NCI-H2196 treated with DMSO at 0.1 percent for 48 hours (cell line): ENCODE measurements around the gene USP7.

Source experiments
- DNase-seq: peaks from one replicate; lab custom pipeline; 2025; ENCODE audit not compliant: unreplicated experiment; lab: John Stamatoyannopoulos, UW

USP7 gene

DNA sequence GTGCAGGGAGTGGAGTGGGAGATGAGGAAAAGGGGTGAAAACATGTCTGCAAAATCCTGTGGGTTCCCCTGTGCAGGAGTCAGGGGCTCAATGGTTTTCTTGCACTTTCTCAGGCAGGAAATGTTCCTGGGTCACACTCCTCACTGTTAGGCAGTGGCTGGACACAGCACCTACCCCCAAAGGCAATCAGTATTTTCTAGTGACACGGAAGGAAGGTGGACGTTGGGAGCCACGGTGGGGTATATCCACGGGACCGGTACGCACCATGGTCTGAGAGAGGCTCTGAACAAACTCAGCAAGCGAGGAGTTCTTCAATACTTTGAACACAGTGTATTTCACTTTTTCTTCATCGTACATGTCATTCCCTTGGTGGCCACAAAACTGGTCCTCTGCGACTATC lies 60.7 kb downstream of the USP7 start:
- no peak for DNase-seq

DNA sequence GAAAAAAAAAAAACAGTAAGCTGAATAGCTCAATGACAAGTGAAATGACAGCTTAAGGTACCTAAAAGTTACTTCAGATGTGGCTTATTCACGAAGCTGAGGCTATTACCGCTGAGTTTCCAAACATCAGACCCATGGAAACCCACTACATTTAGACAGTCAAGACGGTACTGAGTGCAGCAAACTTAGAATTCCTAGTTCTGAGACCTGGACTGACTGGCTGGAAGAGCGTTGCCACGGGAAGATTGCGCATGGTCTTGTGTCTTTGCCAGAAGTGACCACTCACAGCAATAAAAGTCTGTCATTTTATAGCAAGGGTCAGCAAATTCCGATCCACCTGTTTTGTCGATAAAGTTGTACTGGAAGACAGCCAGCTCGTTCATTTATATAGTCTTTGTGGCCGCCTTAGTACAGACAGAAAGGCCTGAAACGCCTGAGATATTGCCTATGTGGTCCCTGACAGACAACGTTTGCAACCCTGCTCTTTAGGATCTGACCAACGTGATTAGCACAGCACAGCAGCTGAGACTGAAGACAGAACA lies 62.3 kb downstream of the USP7 start:
- DNase-seq: no peak

DNA sequence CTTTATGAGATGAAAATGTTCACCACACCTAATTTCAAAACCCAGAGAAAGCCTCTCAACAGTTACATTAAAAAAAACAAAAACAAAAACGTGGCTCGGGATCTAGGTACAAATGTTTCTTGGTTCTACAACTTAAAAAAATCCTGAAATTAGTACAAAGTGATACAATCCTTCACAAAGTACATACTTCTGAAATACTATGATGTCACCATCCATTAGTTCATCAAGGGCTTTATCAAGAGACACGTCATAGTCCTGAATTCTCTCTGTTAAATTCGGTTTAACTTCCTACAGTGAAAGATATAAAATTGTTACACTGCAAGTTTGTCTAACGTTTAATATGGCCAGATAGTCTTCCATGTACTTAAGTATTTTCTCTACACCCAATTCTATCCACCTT lies 63.4 kb downstream of the USP7 start:
- no peak for DNase-seq

DNA sequence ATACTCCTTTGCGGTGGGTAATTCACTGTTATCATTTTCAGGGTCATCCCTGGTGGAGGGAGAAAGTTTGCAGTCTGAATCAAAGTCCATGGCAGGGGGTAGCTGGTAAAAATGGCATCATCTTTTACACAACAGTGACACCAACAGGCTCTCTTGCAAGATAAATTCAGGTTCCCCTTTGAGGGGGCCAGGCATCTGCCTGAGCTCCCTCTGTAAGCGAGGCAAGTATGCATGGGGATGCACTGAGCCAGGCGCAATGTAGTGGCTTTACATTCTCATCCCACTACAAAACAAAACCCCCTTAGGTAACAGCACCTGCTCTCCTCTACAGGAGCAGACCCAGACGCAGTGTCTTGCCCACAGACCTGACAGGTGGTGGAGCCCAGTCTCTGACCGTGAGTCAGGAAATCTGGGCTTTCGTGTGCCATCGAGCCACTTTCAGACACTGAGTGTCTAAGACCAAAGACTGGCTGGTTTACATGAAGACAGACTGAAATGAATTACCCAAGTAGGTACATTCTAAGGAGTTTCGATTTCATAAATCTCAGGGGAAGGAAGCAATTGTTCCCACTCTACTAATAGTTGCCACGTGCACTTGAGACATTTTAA lies 63.9 kb downstream of the USP7 start:
- no peak for DNase-seq

DNA sequence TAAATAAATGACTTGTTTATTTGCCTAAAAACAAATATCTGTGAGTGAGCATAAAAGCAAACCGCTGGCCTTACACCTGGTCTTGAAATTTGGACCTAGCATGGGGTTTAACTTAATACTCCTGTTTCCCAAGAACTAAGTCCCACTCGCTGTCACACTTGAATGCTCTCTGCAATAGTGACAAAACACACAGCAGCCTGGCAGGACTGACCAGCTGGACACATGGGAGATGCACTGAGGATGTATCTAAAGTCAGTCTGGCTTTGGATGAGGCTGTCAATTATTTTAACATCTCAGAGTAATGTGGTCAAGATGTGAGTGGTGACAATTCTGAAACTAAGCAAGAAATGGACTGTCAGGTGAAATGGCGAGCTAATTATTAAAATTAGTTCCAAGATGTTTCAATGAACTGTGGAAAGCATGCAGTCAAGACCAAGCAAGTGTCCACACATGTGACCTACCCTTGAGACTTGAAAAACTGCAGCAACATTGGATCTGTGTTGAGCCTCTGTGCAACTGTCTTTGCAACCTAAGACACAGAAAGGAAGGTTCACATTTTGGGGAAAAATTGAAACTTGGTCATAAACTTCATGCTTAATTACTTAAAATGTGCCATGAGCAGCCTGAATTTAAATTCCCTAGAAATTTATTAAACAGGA lies 64.9 kb downstream of the USP7 start:
- no peak for DNase-seq

DNA sequence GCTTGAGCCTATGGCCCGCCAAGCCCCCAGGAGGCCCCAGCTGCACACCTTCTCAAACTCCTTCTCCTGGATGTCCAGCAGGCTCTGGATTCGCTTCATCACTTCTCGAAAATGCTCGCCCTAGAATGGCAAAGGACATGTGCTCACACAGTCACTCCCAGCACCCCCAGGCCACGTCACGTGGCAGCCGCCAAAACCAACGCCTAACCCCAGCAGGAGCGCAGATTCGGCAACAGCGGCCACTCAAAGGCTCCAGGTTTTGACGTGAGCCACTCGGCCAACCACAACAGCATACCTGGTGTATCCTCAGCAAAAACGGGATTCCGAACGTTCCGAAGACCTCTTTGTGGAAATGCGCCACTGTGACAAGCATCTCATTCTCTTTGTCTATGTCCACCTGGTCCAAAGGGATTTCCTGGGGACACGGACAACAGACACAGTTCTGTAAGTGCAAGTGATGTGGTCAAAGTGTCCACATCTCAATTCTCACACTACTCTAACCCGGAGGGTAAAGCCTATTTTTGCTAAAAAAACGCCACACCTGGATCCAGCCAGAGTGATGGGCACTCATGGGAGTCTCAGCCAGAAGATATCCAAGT lies 68.9 kb downstream of the USP7 start:
- DNase-seq: no peak

DNA sequence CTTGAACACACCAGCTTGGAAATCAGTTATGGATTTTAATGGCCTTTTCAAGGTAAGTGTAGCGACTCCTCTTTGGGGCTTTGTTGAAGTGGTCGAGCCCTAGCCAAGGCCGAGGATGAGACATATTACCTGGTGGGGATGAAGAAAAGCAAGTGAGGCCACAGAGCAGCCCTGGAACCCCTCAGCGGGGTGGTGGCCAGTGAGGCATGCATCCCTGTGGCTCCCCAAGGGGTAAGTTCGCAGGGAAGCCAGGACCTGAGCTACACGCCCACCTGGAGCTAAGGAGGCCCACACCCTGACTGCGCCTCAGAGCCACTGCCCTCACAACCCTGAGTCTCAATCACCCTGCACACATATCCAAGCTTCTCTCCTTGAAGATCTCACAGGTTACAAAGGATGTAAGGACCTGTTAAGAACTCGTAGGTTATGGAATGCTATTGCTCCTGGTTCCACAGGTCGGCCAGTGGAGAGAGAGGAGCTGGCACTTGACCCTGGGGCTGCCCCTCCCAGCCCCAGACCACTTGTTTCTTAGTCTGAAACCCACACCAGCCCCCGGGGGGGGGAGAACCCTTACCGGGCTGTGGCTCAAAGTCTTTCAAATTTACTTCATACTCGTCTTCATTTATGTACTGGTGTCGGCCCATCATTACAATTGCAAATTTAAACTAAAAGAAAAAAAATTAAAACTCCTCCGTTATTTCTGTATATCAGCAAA lies 69.6 kb downstream of the USP7 start:
- no peak for DNase-seq

DNA sequence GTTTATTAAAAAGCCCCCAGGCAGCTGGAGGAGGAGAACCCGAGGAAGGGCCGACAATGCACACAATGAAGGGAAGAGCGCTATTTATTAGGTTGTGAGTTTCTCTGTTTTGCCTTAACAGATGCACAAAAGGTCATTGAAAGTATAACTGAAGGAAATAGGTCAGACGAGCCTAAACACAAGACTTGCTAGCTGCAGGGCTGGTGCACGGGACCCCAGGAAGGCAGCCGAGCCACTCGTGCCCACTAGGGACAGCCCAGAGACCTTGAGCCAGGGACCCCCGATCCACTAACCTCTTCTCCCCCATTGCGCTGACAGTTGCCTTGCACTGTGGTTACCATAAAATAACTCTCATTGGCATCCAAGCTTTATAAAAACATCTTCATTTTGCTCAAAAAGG lies 70.3 kb downstream of the USP7 start:
- DNase-seq: no peak

DNA sequence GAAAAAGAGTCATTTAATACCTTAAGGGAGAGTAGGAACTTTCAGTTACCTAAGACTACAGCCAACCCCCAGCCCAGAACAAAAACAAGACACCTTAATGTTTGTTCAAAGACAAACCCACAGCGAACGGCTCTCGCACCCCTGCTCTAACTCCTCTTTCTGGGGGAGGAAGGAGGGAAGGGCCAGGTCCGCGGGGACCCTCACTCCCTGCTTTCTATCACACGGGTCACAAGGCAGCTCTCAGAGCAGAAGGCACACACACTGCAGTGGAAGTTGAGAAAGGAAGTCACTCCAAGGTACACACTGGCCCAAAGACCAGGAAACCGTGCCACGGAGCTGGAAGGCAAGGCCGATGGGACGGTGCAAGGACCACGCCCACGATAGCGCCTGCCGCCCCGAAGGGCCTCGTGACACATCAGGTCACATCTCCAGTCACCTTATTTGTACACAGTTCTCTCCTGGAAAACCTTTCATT lies 71.6 kb downstream of the USP7 start:
- no peak for DNase-seq

DNA sequence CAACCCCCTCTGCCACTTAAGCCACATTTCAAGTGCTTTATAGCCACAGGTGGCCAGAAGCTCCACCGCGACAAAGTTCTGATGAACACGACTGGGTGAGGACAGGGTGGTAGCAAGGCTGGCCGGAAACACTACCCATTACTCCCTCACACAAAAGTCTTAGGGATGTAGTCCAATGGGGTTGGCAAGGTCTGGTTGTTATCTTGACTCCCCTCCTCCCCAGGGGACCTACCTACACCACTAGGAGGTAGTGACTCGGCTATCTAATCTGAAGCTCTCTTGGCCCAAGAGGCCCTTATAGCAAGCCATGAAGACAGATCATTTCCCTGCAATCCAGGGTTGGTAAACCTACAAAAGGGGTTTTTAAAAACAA lies 73.2 kb downstream of the USP7 start:
- no peak for DNase-seq

DNA sequence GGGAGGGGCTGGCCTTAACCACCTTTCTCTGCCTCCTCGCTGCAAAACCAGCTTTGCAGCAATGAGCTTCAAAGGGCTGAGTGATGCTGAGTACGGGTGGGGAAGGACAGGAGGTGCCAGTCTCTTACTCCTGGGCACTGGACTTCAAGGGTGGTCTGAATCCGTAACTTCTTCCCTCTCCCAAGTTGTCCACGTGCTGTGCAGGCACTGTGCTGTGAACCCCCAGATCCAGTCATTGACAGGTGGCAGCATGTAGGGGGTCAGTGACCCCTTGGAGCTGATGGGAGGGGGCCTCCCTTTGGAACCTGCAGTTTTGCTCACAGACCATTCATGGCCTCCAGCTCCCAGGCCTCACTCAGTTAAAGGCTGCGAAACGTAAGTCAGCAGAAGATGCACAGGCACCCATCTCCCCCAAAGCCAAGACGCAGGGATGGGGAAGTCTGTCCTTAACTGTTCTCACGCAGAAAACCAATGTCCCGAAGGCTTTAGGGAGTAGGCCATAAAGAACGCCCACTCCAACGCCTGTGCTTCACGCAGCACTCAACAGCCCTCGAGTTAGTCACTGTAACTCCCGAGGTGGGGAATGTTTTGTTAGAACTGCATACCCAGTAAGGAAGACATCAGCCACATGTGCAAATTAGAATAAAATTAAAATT lies 73.7 kb downstream of the USP7 start:
- no peak for DNase-seq

DNA sequence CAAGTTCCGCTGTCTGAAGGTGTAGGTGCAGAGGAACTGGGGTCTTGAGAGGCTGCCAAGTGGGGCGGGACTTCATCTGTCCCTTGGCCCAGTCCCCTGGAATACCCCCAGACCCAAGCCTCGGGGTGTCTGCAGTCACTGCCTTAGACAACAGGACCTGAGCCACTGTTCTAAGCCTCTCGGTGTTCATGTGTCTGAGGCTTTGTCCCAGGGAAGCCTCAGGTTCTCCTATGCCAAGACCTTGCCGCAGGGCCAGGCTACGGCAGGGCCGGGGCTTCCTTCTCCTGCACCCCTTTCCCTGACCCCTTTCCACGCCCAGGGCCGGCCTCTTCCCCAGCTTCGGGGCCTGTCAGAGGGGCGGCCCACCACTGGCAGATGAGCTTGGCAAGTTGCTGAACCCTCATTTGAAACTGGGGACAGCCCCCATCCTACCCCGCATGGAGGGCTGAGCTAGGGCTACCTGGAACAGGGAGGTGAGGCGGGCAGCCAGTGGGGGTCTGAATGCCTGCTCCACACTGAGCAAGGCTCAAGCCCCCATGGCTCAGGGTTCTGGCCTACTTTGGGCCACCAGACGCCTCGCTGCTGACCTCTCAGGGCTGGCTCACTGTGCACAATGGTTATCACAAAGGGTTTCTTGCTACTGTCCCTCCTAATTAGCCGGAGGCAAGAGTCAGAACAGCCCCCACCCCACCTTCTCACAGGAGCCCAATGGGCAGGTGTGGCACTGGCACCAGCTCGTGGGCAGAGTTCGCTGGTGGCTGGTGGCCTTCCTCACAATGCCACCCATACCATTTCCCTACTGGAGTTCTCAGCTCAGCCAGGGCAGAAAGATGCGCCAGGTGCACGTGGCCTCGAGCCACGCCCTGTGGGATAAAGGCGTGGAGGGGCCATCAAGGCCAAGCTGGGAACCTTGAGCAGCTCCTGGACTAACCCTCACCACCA lies 74.5 kb downstream of the USP7 start:
- no peak for DNase-seq

DNA sequence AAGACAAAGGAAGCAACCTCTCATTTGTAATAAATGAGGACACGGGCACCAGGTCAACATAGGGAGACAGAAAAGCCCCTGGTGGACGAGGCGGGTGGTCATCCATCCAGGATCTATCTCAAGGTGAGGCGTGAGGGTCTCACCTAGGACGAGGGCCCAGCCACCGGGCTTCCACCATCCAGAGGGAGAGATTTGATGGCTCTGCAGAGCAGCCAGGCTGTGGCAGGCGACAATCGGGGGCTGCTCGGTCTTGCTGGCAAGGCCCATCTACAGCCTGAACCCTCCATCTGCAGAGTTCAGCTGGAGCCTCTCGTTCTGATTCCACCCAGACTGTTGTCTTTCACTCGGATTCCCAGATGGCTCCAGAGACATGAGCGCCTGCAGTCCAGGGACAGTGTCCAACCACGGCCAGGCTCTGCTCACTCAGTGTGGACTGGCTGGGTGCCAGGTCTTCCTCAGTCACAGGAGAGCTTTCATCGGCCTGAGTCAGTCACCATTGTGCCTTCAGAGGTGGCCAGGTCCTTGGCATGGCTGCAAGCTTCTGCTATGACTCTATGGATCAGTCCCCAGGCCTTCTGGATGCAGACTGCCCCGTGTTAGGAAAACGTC lies 75.7 kb downstream of the USP7 start:
- DNase-seq: peak; percentile 11

DNA sequence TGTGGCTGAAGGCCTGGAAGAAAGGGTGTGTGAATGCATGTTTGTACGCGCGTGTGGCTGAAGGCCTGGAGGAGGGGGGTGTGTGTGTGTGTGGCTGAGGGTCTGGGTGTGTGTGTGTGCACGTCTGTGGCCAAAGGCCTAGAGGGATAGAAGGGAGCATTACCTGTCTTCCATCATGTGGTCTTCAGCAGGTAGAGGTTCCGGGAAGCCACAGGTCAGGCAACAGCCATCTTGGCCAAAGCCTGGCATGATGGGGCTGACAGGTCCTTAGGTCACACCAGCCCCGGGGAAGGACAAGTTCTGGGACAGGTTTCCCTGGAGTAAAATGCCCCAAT lies 76.3 kb downstream of the USP7 start:
- no peak for DNase-seq

DNA sequence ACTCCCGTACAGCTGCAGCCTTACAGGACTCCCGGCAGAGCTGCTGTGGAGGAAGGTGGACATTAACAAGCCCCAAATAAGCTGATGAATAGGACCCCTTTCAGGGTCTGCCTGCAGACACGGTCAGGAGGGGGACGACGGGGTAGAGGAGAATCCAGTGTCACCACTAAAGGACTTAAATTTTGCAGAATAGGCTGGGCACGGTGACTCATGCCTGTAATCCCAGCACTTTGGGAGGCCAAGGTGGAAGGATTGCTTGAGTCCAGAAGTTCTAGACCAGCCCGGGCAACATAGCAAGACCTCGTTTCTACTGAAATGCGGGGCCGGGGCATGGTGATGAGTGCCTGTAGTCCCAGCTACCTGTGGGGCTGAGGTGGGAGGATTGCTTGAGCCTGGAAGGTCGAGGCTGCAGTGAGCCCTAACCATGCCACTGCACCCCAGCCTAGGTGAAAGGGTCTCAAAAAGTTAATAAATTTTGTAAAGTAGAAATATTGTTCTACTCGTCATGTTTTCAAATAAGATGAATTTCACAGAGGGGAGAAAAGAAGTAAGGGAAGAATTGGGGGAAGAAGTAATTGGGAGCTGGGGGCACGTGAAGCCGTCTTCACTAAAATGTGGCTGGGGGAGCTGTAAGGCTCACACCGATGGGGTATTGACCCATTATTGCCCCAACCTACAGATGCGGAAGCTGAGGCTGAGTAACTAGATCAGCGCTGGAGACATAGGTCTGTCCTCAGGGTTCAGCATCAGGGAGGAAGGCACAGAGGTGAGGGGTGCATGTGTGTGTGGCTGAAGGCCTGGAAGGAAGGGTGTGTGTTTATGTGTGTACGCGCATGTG lies 76.9 kb downstream of the USP7 start:
- no peak for DNase-seq

DNA sequence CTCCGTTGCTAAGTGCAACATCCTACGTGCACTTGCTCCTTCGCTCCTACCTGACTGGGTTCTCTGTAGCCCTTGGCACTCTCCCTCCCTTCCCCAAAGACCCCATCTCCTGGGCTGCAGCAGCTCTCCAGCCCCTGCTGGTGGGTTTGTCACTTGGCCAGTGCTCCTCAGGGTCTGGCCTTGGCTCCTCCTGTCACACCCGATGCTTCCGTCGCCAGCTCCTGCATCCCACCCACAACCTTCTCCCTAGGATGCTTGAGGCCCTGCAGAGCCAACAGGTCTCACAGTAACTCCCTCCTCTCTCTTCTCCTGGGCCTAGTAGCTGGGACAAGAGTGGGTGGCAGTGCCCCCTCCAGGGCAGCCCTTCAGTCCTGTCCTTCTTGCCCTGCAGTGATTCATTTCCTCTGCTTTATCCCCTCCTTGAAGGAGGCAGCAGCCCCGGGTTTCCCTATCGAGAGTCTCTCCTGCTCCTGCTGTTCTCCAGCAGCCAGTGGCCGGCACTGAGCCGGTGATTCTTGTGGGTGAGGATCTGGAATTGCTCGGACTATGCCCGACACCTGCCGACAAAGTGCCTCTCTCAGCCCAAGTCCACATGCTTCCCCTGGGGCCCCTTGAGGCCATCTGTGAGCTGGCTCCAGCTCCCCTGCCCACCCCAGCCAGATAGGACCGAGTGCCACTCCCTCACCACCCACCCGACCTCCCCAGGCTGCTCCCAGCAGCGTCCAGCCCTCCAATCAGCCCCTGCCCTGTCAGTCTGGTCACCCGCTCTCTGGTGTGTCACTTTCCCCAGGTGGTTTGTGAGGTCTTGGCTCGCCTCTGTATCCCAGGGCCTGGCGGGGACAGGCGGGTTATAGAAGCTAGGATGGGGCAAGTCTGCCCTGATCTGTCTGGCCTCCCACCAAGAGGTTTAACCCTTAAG lies 77.8 kb downstream of the USP7 start:
- no peak for DNase-seq

DNA sequence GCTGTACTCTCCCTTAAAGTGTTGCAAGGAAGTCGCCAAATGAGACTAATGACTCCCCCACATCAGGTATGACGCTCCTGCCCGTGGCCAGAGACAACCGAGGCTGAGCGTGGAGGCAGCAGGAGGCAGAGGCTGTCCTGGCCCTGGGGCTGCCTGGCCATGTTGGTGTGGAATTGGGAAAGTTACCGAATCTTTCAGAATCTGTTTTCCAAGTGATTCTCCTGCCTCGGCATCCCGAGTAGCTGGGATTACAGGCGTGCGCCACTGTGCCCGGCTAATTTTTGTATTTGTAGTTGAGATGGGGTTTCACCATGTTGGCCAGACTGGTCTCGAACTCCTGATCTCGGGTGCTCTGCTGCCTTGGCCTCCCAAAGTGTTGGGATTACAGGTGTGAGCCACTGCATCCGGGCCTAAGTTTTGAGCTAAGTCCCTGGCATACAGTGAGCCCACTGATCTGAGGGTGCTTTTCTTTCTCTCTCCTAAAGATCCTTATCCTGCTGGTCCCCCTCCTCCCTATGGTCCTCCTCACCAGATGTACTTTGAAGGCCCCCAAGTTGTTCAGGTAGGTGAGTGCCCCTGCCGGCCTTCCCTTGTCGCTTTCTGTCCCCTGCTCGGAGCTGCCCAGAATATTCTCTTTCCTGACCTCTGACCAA lies 80.9 kb downstream of the USP7 start:
- no peak for DNase-seq
